Mesothelial cell of epicardium (in vitro differentiated cells): ENCODE results near the gene FILIP1L. TPM values are rescaled to one million over a fixed set of nuclear protein-coding genes. Genes with fewer than 3 reads are reported as not detected.

Source experiments
- DNase-seq, 2 experiments: peaks; one replicate each; pipeline ENCODE4 v3.0.0; 2021; ENCODE audit warnings: low spot score in 2 of 2; ENCODE audit not compliant: unreplicated experiment in 2 of 2
- H3K27ac Mint-ChIP-seq: 2 replicates; pipeline ENCODE4 v1.8.0; 2021; ENCODE audit warnings: mixed read lengths
- H3K27me3 Mint-ChIP-seq: 2 replicates; pipeline ENCODE4 v1.8.0; 2021; ENCODE audit warnings: low read depth, mixed read lengths
- H3K36me3 Mint-ChIP-seq: 2 replicates; pipeline ENCODE4 v1.8.0; 2021; ENCODE audit warnings: mixed read lengths
- H3K4me1 Mint-ChIP-seq: 2 replicates; pipeline ENCODE4 v1.8.0; 2021; ENCODE audit warnings: mixed read lengths
- H3K4me3 Mint-ChIP-seq: 2 replicates; pipeline ENCODE4 v1.8.0; 2021; ENCODE audit warnings: mild to moderate bottlenecking, moderate library complexity, mixed read lengths
- H3K9me3 Mint-ChIP-seq: 2 replicates; pipeline ENCODE4 v1.8.0; 2021; ENCODE audit warnings: mixed read lengths
- total RNA-seq: library from RNA; stranded (reverse); gene quantifications from 3 replicates; pipeline ENCODE4 v1.2.1, GENCODE V29; 2021
- TF ChIP-seq, protein P1 (sequence below): fragments of 200-600 bp; sonication (generic); IDR thresholded peaks from one replicate; pipeline ENCODE4 v1.5.0; 2021; ENCODE audit warnings: antibody characterized with exemption; ENCODE audit not compliant: unreplicated experiment

Gene FILIP1L
- total RNA-seq, 1 donor from 2014 or later: 15.7 TPM

DNA sequence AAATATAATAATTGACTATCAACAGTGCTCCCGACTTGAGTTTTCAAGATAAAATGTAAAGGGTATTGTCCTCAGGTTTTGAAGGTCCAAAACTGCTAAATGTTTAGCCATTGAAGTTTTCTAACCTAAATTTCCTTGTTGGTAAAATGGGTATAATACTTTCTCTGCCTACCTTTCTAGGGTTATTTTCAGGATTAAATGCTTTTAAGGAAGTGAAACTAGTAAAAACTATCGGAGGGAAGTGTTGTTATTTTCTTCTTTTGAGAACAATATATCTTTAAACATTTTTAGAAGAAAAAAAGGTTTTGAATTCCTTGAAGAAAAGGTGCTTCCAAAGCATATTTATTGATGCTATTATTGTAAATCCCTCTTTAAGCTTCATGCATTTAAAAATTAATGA is 67.3 kb downstream of the FILIP1L start:
- Mint-ChIP-seq H3K27me3 (no peaks in the 10 kb centered on the region), H3K36me3 (no peaks in the 10 kb centered on the region), H3K27ac (peak overlapping the region; percentile 87), H3K4me3 (no peak overlapping the region), H3K9me3 (peaks cover 2% of the 10 kb centered on the region), H3K4me1 (peaks cover 46% of the 10 kb centered on the region)
- no peak for DNase-seq
- TF ChIP-seq, protein P1, sequence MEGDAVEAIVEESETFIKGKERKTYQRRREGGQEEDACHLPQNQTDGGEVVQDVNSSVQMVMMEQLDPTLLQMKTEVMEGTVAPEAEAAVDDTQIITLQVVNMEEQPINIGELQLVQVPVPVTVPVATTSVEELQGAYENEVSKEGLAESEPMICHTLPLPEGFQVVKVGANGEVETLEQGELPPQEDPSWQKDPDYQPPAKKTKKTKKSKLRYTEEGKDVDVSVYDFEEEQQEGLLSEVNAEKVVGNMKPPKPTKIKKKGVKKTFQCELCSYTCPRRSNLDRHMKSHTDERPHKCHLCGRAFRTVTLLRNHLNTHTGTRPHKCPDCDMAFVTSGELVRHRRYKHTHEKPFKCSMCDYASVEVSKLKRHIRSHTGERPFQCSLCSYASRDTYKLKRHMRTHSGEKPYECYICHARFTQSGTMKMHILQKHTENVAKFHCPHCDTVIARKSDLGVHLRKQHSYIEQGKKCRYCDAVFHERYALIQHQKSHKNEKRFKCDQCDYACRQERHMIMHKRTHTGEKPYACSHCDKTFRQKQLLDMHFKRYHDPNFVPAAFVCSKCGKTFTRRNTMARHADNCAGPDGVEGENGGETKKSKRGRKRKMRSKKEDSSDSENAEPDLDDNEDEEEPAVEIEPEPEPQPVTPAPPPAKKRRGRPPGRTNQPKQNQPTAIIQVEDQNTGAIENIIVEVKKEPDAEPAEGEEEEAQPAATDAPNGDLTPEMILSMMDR: no peak

DNA sequence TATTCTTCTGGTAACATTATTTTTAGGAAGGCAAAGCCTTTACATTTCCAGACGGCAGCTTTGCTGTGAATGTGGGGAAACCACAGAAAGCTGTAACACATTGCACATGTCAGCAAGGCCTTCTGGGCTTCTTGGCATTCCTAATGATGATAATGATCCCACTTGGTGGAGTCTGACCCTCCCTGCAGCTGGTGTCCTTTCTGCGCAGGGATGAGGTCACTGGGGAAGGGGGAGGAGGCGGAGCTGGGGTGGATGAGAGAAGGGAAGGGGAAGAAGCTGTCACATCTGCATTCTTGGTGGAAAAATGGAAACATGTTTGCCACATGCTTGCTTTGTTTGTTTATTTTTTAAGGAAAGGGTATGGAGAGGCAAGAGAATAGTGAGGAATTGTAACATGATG is 68.6 kb downstream of the FILIP1L start:
- Mint-ChIP-seq H3K27me3 (no peaks in the 10 kb centered on the region), H3K4me1 (peaks cover 59% of the 10 kb centered on the region), H3K27ac (peak overlapping the region; percentile 83)

DNA sequence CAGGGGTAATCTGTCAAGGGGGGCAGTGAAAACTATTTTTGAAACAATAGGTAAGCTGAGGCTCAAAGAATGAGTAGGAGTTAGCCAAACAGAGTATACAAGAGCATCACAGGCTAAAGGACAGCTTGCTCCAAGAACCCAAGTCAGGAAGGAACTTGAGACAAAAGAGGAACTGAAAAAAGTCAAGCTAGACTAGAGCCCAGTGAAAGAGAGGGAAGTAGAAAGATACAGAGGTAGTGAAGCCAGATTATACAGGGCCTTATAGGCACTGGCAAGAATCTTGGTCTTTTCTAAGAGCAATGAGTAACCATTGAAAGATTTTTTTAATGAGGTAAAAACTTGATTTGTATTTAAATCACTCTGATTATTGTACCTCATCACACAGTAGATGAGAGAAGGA is 69.9 kb downstream of the FILIP1L start:
- no peak for DNase-seq
- H3K36me3 Mint-ChIP-seq: no peaks in the 10 kb centered on the region
- no peak overlapping the region for H3K27ac Mint-ChIP-seq
- no peaks in the 10 kb centered on the region for H3K9me3 Mint-ChIP-seq
- TF ChIP-seq, protein P1: no peak
- no peak overlapping the region for H3K4me3 Mint-ChIP-seq
- peaks cover 67% of the 10 kb centered on the region for H3K4me1 Mint-ChIP-seq
- H3K27me3 Mint-ChIP-seq: no peaks in the 10 kb centered on the region

More for the DNA sequence above, 68.6 kb downstream of the FILIP1L start:
- TF ChIP-seq, protein P1: no peak
- H3K4me3 Mint-ChIP-seq: no peak overlapping the region
- no peaks in the 10 kb centered on the region for H3K36me3 Mint-ChIP-seq
- no peak for DNase-seq
- no peaks in the 10 kb centered on the region for H3K9me3 Mint-ChIP-seq

DNA sequence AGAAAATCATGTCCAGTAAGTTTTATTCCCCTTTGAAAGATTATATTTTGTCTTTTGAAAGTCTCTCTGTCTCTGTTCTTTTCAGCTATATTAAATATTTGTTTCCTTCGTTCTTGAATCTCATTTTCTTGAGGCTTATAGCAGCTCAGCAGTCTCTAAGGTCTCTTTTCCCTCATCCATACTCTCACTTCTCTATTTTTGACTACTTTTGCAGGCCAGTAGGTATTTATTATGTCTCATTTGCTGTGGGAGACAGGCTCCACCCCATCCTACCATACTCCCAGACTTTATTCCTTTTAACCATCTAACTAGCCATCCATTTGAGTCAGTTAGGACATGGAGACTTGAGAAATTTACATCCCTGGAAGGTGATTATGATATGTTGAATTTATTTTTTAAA is 71.0 kb downstream of the FILIP1L start:
- H3K27me3 Mint-ChIP-seq: no peaks in the 10 kb centered on the region
- H3K9me3 Mint-ChIP-seq: no peaks in the 10 kb centered on the region
- H3K4me1 Mint-ChIP-seq: peaks cover 62% of the 10 kb centered on the region
- no peaks in the 10 kb centered on the region for H3K36me3 Mint-ChIP-seq
- no peak overlapping the region for H3K4me3 Mint-ChIP-seq
- H3K27ac Mint-ChIP-seq: peak overlapping the region; percentile 99
- no peak for DNase-seq
- TF ChIP-seq, protein P1: no peak

DNA sequence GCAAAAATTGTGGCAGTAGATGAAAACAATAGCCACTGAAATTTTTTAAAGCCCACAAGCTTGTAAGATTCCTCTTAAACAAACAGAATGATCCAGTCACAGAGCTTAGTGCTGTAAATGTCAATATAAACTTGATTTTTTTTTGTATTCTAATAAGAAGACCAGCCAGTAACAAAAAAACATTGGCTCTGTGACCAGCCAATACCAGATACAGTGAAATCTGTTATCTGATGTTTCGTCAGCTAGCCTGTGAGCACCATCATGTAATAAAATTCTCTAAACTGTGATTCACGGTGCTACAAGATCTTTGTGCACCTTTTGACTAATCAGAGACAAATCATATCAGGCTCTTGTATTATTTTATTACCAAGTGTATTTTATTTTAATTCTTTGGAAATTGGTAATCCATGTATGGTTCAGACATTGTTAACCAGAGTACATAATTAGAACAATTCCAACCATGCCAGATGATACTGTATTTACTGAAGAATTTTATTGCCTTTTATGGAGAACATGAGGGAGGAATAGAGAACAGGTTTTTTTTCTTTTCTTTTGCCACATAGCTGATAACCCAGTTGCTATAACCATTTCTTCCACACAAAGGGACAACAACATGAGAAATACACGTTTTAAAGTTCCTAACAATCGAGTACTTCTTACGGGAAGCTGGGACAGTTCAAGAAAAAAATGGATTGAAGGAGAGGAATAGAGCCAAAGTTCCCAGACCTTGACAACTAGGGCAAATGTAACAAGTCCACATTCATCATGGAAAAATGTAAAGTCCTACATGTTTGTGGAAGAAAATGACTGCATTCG is 71.9 kb downstream of the FILIP1L start:
- Mint-ChIP-seq H3K27ac (peak overlapping the region; percentile 99), H3K4me3 (no peak overlapping the region)

More for the DNA sequence above, 71.9 kb downstream of the FILIP1L start:
- Mint-ChIP-seq H3K4me1 (peaks cover 53% of the 10 kb centered on the region), H3K27me3 (no peaks in the 10 kb centered on the region), H3K36me3 (no peaks in the 10 kb centered on the region), H3K9me3 (no peaks in the 10 kb centered on the region)
- no peak for DNase-seq
- TF ChIP-seq, protein P1: no peak
